HCT116 (cell line): ENCODE data around the gene ACBD4.

Experiments used
- EZH2 ChIP-seq: fragments of 200-600 bp; sonication (generic); IDR thresholded peaks from 2 replicates; pipeline ENCODE4 v1.6.1; 2017; ENCODE audit warnings: antibody characterized with exemption, mixed run types
- POLR2A ChIP-seq: IDR thresholded peaks from 2 replicates; pipeline ENCODE4 v1.7.0; 2011; ENCODE audit warnings: borderline replicate concordance; ENCODE audit not compliant: insufficient read depth, insufficient read length; ENCODE audit errors: extremely low read depth
- POLR2AphosphoS5 ChIP-seq: IDR thresholded peaks from 2 replicates; pipeline ENCODE4 v1.6.1; 2011; ENCODE audit warnings: mild to moderate bottlenecking, low read depth, low read length, moderate library complexity

GRCh38 chr17:45114117-45114932 lies 21.2 kb upstream of the ACBD4 start:
- TF ChIP-seq EZH2 = no peak
- no peak for TF ChIP-seq POLR2A
- no peak for TF ChIP-seq POLR2AphosphoS5
